AG04449 (cell line): ENCODE data around the gene MAP4K4.

Experiments
- CTCF ChIA-PET: fragments of 350-600 bp; formaldehyde crosslinking; extraction: SDS; loops from one replicate; lab custom pipeline; 2021; ENCODE audit warnings: antibody characterized with exemption; lab: Yijun Ruan, JAX
- POLR2A ChIA-PET: fragments of 400-600, 350-600 bp; formaldehyde crosslinking; extraction: SDS; loops from one replicate; lab custom pipeline; 2020; ENCODE audit warnings: antibody characterized with exemption, inconsistent platforms; lab: Yijun Ruan, JAX
- DNase-seq: peaks from one replicate; pipeline ENCODE4 v3.0.0-alpha.2; 2010; ENCODE audit warnings: low read depth, low spot score
- H3K4me3 ChIP-seq: 2 replicates; pipeline ENCODE4 v1.5.1; 2011; ENCODE audit warnings: low read depth, mild to moderate bottlenecking, control low read depth, low read length
- TF ChIP-seq, protein P1 (sequence below): IDR thresholded peaks from one replicate; pipeline ENCODE4 v1.5.1; 2011; ENCODE audit warnings: mild to moderate bottlenecking, moderate library complexity, low read length, control low read depth, inconsistent platforms; ENCODE audit not compliant: insufficient read depth; ENCODE audit errors: missing control alignments

The MAP4K4 gene

DNA sequence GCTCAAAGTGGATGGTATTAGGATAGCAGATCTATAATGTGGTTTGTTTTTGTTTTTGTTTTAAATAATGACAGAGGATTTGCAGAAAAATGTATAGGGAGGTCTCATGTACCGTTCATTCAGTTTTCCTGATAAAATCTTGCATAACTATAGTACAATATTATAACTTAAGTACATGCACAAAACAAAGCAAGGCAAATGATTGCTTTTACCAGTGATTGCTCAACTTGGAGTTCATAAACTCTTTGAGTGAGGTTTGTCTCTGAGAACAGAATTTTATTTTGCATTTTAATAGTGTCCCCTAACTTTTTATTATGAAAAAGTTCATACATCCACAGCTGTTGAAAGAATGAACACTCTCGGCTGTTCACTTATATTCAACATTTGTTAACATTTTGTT, 96.6 kb downstream of the MAP4K4 start:
- TF ChIP-seq, protein P1, sequence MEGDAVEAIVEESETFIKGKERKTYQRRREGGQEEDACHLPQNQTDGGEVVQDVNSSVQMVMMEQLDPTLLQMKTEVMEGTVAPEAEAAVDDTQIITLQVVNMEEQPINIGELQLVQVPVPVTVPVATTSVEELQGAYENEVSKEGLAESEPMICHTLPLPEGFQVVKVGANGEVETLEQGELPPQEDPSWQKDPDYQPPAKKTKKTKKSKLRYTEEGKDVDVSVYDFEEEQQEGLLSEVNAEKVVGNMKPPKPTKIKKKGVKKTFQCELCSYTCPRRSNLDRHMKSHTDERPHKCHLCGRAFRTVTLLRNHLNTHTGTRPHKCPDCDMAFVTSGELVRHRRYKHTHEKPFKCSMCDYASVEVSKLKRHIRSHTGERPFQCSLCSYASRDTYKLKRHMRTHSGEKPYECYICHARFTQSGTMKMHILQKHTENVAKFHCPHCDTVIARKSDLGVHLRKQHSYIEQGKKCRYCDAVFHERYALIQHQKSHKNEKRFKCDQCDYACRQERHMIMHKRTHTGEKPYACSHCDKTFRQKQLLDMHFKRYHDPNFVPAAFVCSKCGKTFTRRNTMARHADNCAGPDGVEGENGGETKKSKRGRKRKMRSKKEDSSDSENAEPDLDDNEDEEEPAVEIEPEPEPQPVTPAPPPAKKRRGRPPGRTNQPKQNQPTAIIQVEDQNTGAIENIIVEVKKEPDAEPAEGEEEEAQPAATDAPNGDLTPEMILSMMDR: no peak
- ChIA-PET CTCF (interaction anchor here (0.7 to 1.5 kb wide), 2 partner anchors 18 to 30 kb away, joined by 3 read pairs; no protein-coding TSS in a partner anchor), POLR2A (no interaction called here)
- H3K4me3 ChIP-seq: no peak overlapping the region
- no peak for DNase-seq

DNA sequence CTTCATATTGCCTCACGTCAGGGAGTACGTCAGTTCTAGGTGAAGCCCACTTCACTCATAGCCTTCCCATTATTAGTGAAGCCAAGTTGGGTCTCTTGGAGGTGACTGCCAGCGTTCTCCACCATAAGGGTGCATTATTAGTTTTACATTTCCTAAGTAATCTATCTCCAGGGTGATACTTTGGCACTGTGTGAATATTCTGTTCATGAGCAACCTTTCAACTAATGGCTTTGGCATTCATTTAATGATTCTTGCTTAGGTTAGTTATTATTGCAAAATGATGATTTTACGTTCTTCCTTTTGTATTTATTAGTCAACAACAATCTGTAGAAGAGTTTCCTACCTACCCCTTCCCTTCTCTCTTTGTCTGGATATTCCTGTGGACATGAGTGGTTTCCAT, 97.5 kb downstream of the MAP4K4 start:
- POLR2A ChIA-PET: no interaction called here

DNA sequence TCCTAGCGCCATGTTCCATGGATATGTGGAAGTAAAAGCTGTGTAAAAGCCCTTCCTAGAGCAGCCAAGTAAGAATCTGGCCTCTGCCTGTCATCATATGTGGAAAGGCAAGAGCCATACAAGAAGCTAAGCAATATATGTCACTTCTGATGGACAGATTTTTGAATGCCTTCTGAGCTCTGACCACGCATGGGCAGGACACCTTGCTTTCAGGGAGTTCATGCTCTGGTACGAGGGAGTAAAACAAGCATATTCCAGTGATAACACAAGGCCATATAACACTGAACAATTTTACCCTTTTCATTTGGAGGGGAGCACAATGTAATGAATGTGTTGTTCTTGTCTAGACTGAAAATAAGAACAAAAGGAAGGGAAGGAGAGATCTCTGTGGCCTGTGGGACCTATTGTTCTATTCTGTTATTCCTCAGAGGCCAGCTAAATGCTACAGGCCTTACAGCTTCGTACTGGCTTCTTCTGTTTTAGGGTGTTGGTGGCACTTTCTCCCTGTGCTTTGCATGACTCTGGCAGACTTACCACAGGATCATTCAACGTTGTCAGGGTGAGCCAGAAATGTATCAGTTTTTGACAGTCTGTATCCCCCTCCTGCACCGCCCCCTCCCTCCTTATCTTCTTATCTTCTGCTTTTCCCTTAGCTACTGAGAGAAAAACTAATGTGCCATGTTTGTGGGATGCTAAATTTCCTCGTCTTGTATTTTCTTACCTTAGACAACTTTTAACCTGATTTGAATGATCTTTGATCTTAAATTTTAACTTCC, 99.5 kb downstream of the MAP4K4 start:
- TF ChIP-seq, protein P1: no peak
- POLR2A ChIA-PET: no interaction called here
- DNase-seq: no peak
- H3K4me3 ChIP-seq: no peak overlapping the region
- CTCF ChIA-PET: interaction anchor here (1.0 to 2.9 kb wide), 5 partner anchors 14 to 455 kb away, joined by 3 to 12 read pairs (median 6); no protein-coding TSS in a partner anchor

More for the DNA sequence above, 97.5 kb downstream of the MAP4K4 start:
- H3K4me3 ChIP-seq: no peak overlapping the region
- TF ChIP-seq, protein P1: no peak
- CTCF ChIA-PET: interaction anchor here (2.9 kb wide), 1 partner anchor 12 kb away, joined by 12 read pairs; no protein-coding TSS in a partner anchor
- DNase-seq: no peak

DNA sequence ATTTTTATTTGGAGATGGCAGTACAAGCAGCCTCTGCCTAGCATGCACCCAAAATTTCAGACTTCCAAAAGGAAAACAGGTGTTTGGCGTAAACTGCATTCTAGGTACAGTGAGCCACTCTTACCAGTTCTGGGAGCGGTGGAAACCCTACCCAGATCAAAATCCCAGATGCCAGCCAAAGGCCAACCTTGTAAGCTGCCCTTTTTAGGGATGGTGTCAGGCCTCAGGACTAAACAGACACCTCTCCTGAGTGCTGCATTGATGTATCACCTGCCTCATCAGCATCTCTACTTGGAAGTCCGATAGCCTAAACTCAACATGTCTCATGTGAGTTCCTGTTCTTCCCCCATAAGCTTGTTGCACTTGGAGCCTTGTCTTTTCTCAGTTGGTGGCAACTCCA, 104.0 kb downstream of the MAP4K4 start:
- no peak overlapping the region for H3K4me3 ChIP-seq
- CTCF ChIA-PET: interaction anchor here (1.3 kb wide), 1 partner anchor 382 kb away, joined by 4 read pairs; no protein-coding TSS in a partner anchor
- DNase-seq: no peak
- POLR2A ChIA-PET: no interaction called here
- TF ChIP-seq, protein P1: no peak

DNA sequence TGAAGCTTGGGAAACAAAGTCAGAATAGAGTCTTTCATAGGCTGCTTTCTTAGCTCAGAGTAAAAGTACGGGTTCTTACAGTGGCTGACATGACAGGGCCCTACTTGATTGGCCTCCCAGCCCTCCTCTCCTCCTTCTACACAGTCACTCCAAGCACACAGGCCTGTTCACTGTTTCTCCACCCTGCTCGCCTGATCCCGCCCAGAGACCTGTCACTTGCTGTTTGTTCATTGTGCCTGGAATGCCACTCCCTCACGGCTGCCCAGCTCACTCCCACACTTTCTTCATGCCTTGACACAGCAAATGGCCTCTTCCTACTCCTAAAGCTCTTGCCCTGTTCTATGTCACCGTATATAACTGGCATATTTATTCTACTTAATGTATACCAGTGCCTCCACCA, 104.8 kb downstream of the MAP4K4 start:
- no peak for DNase-seq
- ChIA-PET POLR2A (no interaction called here), CTCF (interaction anchor here (1.3 kb wide), 1 partner anchor 383 kb away, joined by 4 read pairs; no protein-coding TSS in a partner anchor)

DNA sequence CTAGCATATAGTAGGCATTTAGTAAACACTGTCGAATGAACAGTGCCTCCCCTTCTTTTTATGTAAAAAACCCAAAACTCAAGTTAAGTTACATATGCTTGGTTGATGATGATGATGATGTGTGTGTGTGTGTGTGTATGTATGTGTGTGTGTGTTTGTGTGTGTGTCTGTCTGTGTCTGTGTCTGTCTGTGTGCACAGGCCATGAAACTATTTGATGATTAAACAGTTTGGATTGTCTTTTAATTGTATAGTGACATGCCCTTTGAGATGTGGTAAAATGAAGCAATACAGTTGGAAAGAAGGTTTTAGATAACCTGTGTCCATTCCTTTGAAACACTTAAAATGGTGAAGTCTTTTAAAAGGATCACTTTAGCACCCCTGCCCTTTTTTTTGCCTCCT, 105.6 kb downstream of the MAP4K4 start:
- CTCF ChIA-PET: no interaction called here
- no peak overlapping the region for H3K4me3 ChIP-seq
- TF ChIP-seq, protein P1: no peak
- POLR2A ChIA-PET: no interaction called here
- DNase-seq: no peak

More for the DNA sequence above, 104.8 kb downstream of the MAP4K4 start:
- H3K4me3 ChIP-seq: no peak overlapping the region
- TF ChIP-seq, protein P1: no peak
